A172 (cell line): Measurements from ENCODE around the gene EXD1. TPM values are rescaled to one million over a fixed set of nuclear protein-coding genes. Genes with fewer than 3 reads are reported as not detected.
"Not testable (repeated sequence)": the region's sequence is repeated elsewhere in the genome, so short reads cannot be mapped to it uniquely, and the experiment has no call there.

Source experiments
- DNase-seq: peaks from one replicate; pipeline ENCODE4 v3.0.0-alpha.2; 2015; ENCODE audit warnings: low spot score
- total RNA-seq: library from RNA; depleted of rRNA; stranded (reverse); fragments of >200 nt; shearing (Covaris generic); gene quantifications from 2 replicates; pipeline ENCODE4 v1.2.3, GENCODE V29; 2014; rRNA removed

EXD1 gene
- total RNA-seq, 1 experiment from 2014 or later = not detected

DNA sequence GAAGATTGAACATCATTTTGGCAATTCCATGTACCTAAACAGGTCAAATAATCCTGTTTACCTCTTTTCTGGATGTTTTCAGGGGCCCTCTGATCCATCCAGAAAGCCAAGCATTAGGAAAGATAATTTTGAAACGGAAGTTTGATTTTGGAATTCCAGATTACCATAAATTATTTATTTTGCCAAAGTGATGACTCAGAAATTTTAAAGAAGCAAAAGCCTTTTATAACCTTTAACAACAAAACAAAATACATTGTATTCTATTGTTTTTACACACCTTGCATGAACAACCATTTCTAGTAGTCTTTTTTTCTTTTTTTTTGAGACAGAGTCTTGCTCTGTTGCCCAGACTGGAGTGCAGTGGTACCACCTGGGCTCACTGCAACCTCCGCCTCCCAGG is 82.5 kb downstream of the EXD1 start:
- no peak for DNase-seq

DNA sequence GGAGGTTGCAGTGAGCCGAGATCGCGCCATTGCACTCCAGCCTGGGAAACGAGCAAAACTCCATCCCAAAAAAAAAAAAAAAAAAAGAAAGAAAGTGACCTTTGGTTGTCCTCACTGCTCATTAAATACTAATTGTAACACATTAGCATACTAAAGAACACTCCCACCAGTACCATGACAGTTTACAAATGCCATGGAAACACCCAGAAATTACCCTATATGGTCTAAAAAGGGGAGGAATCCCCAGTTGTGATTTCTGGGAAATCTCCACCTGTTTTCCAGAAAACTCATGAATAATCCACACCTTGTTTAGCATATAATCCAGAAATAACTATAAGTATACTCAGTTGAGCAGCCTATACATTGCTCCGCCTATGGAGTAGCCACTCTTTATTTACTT is 90.9 kb downstream of the EXD1 start:
- DNase-seq = no peak

DNA sequence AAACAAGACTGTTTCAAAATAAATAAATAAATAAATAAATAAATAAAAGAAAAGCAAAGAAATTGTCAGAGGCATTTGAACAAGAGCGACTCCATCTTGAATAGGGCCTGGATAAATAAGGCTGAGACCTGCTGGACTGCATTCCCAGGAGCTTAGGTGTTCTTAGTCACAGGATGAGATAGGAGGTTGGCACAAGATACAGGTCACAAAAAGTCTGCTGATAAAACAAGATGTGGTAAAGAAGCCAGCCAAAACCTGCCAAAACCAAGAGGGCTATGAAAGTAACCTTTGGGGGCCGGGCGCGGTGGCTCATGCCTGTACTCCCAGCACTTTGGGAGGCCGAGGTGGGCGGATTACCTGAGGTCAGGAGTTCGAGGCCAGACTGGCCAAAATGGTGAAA is 91.4 kb downstream of the EXD1 start:
- peak; percentile 41 for DNase-seq

DNA sequence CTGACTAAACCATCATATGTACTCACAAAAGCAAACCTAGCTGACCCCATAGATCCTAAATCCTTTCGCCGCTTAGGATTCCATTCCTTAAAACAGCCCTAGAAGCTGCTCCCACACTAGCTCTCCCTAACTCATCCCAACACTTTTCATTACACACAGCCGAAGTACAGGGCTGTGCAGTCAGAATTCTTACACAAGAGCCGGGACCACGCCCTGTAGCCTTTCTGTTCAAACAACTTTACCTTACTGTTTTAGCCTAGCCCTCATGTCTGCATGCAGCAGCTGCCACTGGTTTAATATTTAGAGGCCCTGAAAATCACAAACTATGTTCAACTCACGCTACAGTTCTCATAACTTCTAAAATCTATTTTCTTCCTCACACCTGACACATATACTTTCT is 95.0 kb downstream of the EXD1 start:
- not testable (repeated sequence) for DNase-seq

DNA sequence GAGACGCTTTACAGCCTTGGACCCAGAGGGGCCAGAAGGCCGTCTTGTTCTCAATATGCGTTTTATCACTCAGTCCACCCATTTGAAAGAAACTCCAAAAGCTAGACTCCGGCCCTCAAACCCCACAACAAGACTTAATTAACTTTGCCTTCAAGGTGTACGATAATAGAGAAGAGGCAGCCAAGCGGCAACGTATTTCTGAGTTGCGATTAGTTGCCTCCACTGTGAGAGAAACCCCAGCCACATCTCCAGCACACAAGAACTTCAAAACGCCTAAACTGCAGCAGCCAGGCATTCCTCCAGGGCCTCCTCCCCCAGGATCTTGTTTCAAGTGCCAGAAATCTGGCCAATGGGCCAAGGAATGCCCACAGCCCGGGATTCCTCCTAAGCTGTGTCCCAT is 97.1 kb downstream of the EXD1 start:
- DNase-seq = no peak

Other genes with a start within 250 kb of the EXD1 start
- gene INO80, start 114.5 kb downstream of the EXD1 start, total RNA-seq = 13.1 and 14.9 TPM in 2 replicates
- 63.7 and 81.4 TPM in 2 replicates for gene CHP1, start 511 bp upstream of the EXD1 start, total RNA-seq
- 38.0 and 41.6 TPM in 2 replicates for gene OIP5, start 101.8 kb upstream of the EXD1 start, total RNA-seq
- 182 and 215 TPM in 2 replicates for gene NUSAP1, start 102.1 kb upstream of the EXD1 start, total RNA-seq
- gene NDUFAF1, start 171.7 kb upstream of the EXD1 start, total RNA-seq = 47.2 and 50.9 TPM in 2 replicates
- 28.7 and 31.6 TPM in 2 replicates for gene RTF1, start 186.3 kb upstream of the EXD1 start, total RNA-seq